Smooth muscle cell (in vitro differentiated cells): ENCODE data around the gene RAB39A. TPM values are rescaled to one million over a fixed set of nuclear protein-coding genes. Genes with fewer than 3 reads are reported as not detected.

Experiments
- DNase-seq: peaks from one replicate; lab custom pipeline; 2025; ENCODE audit not compliant: unreplicated experiment; lab: John Stamatoyannopoulos, UW
- H2AFZ ChIP-seq: fragments of 200-600 bp; sonication (generic); 2 replicates; pipeline ENCODE4 v1.6.0; 2016; ENCODE audit warnings: antibody characterized with exemption, low read depth, mild to moderate bottlenecking
- H3F3A ChIP-seq: fragments of 200-600 bp; sonication (generic); 2 replicates; pipeline ENCODE4 v1.6.0; 2017; ENCODE audit warnings: antibody characterized with exemption, low read depth
- H3K27ac ChIP-seq: fragments of 200-600 bp; sonication (generic); 2 replicates; pipeline ENCODE4 v1.5.1; 2016; ENCODE audit warnings: low read depth, mild to moderate bottlenecking
- H3K27me3 ChIP-seq: fragments of 200-600 bp; sonication (generic); 2 replicates; pipeline ENCODE4 v1.6.1; 2016; ENCODE audit warnings: low read depth, mild to moderate bottlenecking
- H3K36me3 ChIP-seq: fragments of 200-600 bp; sonication (generic); 2 replicates; pipeline ENCODE4 v1.5.1; 2016; ENCODE audit warnings: low read depth
- H3K4me1 ChIP-seq: fragments of 200-600 bp; sonication (generic); 2 replicates; pipeline ENCODE4 v1.5.1; 2016; ENCODE audit warnings: low read depth
- H3K4me2 ChIP-seq: fragments of 200-600 bp; sonication (generic); 2 replicates; pipeline ENCODE4 v1.6.0; 2016; ENCODE audit warnings: mild to moderate bottlenecking
- H3K4me3 ChIP-seq: fragments of 200-600 bp; sonication (generic); 2 replicates; pipeline ENCODE4 v1.5.1; 2016; ENCODE audit warnings: mild to moderate bottlenecking
- H3K79me2 ChIP-seq: fragments of 200-600 bp; sonication (generic); 2 replicates; pipeline ENCODE4 v1.6.0; 2016; ENCODE audit warnings: low read depth, mild to moderate bottlenecking
- H3K9ac ChIP-seq: fragments of 200-600 bp; sonication (generic); 2 replicates; pipeline ENCODE4 v1.6.0; 2016; ENCODE audit warnings: low read depth
- H3K9me3 ChIP-seq: fragments of 200-600 bp; sonication (generic); replicated peaks from 2 replicates; pipeline ENCODE4 v1.5.1; 2016; ENCODE audit warnings: low read depth
- H4K20me1 ChIP-seq: fragments of 200-600 bp; sonication (generic); 2 replicates; pipeline ENCODE4 v1.6.0; 2016; ENCODE audit warnings: low read depth
- WGBS: methylation state at CpG from one replicate; pipeline ENCODE4 v1.1.7; 2016; ENCODE audit warnings: low lambda C conversion rate; 5-methylcytosine and 5-hydroxymethylcytosine counted together
- polyA plus RNA-seq: library from polyadenylated mRNA; unstranded; fragments of >200 nt; fragmentation: Nextera tagmentation; extraction: Ambion mirVana; gene quantifications from 2 replicates; pipeline ENCODE4 v1.2.1, GENCODE V29; 2016
- total RNA-seq: library from RNA; depleted of rRNA; stranded (reverse); fragments of >200 nt; gene quantifications from 2 replicates; pipeline ENCODE4 v1.2.3, GENCODE V29; 2014
- TF ChIP-seq, protein P1 (sequence below): fragments of 200-600 bp; sonication (generic); IDR thresholded peaks from 2 replicates; pipeline ENCODE4 v1.5.1; 2017; ENCODE audit warnings: borderline replicate concordance, mild to moderate bottlenecking, antibody characterized with exemption; ENCODE audit not compliant: insufficient read depth, poor library complexity, severe bottlenecking

Gene RAB39A
- total and polyA plus RNA-seq, 2 experiments from 2014 or later: not detected

DNA sequence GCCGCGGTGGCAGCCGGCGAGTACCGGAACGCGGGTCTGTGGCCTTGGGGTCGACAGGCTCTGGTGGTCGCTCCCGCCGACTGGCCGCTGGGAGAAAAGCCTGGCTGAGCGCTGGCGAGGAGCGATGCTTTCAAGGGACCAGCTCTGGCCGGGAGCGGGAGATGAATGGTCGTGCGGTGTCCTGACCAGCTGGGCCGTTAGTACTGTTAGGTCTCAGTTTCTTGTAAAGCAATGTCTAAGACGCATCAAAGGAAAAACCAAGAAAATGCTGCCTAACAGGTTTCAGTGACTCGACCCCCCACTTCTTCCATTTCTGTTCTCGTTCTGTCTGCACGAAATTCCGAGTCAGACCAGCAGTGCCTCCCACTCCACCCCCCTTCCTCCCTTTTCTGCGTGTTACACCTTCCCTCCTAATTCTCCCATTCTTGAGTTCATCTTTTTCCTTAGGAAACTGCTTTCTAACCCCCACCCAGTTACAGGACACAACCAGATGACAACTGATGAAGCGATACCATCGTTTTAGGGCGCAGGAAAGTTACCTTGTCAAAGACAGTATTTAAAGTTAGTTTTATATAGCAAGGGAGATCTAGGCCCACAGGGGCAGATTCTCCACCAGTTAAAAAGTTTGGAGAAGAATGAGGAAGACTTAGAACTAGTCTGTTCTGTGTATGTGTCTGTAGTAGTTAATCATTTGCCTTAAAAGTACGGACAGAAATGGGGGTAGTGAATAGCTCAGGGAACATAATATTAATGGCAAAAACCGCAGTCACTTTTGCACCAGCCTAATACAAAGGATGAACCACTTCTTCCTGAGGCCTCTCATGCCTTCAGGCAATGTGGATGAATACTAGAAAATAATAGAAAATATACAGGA lies 81.5 kb downstream of the RAB39A start:
- no peaks in the 10 kb centered on the region for H3K9me3 ChIP-seq
- TF ChIP-seq, protein P1, sequence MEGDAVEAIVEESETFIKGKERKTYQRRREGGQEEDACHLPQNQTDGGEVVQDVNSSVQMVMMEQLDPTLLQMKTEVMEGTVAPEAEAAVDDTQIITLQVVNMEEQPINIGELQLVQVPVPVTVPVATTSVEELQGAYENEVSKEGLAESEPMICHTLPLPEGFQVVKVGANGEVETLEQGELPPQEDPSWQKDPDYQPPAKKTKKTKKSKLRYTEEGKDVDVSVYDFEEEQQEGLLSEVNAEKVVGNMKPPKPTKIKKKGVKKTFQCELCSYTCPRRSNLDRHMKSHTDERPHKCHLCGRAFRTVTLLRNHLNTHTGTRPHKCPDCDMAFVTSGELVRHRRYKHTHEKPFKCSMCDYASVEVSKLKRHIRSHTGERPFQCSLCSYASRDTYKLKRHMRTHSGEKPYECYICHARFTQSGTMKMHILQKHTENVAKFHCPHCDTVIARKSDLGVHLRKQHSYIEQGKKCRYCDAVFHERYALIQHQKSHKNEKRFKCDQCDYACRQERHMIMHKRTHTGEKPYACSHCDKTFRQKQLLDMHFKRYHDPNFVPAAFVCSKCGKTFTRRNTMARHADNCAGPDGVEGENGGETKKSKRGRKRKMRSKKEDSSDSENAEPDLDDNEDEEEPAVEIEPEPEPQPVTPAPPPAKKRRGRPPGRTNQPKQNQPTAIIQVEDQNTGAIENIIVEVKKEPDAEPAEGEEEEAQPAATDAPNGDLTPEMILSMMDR: no peak
- H3K4me1 ChIP-seq: peaks cover 18% of the 10 kb centered on the region
- no peaks in the 10 kb centered on the region for H3K36me3 ChIP-seq
- H4K20me1 ChIP-seq: peaks cover 40% of the 10 kb centered on the region
- no peaks in the 10 kb centered on the region for H3K27me3 ChIP-seq
- H3K4me2 ChIP-seq: peak overlapping the region; percentile 86
- peaks cover 56% of the 10 kb centered on the region for H3K79me2 ChIP-seq
- H3F3A ChIP-seq: peaks cover 3% of the 10 kb centered on the region
- no peak for DNase-seq
- H2AFZ ChIP-seq: peak overlapping the region; percentile 99
- H3K27ac ChIP-seq: peak overlapping the region; percentile 97
- peak overlapping the region; percentile 100 for H3K9ac ChIP-seq
- peak overlapping the region; percentile 77 for H3K4me3 ChIP-seq
- WGBS: 4% methylated on average over 31 of the region's 31 CpGs

DNA sequence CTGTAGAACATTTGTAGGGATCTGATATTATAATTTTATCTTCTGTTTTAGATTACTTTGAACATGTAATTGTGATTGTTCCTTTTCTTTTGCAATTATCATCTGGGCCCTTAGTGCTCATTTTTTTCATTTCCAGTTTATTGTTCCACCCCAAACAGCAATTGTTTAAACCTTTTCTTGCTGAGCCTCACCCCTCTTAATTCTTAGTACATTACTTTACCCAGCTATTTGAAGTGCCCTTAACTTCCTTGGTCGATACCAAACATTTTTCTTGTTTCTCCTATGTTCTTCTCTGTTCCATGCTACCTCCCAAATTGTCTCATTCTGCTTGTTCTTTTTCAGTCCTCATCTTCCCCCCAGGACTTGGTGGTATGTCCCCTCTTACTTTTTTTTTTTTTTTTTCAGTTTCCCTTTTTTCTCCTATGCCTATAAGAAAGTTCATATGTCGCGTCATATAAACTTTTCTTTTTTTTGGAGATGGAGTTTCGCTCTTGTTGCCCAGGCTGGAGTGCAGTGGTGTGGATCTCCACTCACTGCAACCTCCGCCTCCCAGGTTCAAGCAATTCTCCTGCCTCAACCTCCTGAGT lies 84.0 kb downstream of the RAB39A start:
- Histone ChIP-seq H3K9ac (no peak overlapping the region), H3K9me3 (no peaks in the 10 kb centered on the region), H4K20me1 (peaks cover 65% of the 10 kb centered on the region), H3K4me1 (peaks cover 18% of the 10 kb centered on the region), H3K27me3 (no peaks in the 10 kb centered on the region), H3K79me2 (peaks cover 81% of the 10 kb centered on the region), H3K36me3 (no peaks in the 10 kb centered on the region), H3F3A (peaks cover 3% of the 10 kb centered on the region), H2AFZ (no peak overlapping the region), H3K27ac (no peak overlapping the region), H3K4me2 (no peak overlapping the region), H3K4me3 (peak overlapping the region; percentile 77)
- DNase-seq: no peak
- TF ChIP-seq, protein P1: no peak
- WGBS: over 99% methylated on average over 5 of the region's 5 CpGs

Other genes starting within 250 kb of the RAB39A start
- gene SLN, start 216.4 kb upstream of the RAB39A start, total RNA-seq: not detected in 2 replicates
- gene SLN, start 216.4 kb upstream of the RAB39A start, polyA plus RNA-seq: 0.82 TPM in 1 of 2 replicates, not detected in the other
- gene SLC35F2, start 69.7 kb upstream of the RAB39A start, total RNA-seq: 7.8 and 11.8 TPM in 2 replicates
- 2.4 and 10.4 TPM in 2 replicates for gene SLC35F2, start 69.7 kb upstream of the RAB39A start, polyA plus RNA-seq
- 45.0 and 64.4 TPM in 2 replicates for gene CUL5, start 80.5 kb downstream of the RAB39A start, total RNA-seq
- 20.8 and 27.1 TPM in 2 replicates for gene CUL5, start 80.5 kb downstream of the RAB39A start, polyA plus RNA-seq
- 63.2 and 78.7 TPM in 2 replicates for gene ACAT1, start 193.1 kb downstream of the RAB39A start, total RNA-seq
- gene ACAT1, start 193.1 kb downstream of the RAB39A start, polyA plus RNA-seq: 25.1 and 28.8 TPM in 2 replicates